ENCODE data around the gene PDE3A.

The PDE3A gene

DNA sequence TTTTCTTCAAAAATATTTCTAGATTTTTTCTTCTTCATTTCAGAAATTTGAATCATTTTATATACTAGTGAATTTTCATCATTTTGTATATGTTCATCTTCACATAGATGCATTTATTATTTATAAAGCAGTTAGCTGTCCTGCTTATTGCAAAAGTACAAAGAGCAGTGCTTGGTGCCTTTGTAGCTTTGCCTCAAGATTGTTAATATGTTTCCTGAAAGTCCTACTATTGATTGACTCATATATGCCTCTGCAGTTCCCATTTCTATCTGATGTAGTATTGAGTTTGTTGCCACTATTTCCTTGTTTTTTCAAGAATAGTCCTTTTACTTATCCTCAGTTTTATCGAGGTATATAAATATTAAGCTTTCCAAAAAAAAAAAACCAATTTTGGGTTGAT, 89.7 kb downstream of the PDE3A start:
- no peak for DNase-seq (ENCODE audit: low read depth in 2 of 2)

DNA sequence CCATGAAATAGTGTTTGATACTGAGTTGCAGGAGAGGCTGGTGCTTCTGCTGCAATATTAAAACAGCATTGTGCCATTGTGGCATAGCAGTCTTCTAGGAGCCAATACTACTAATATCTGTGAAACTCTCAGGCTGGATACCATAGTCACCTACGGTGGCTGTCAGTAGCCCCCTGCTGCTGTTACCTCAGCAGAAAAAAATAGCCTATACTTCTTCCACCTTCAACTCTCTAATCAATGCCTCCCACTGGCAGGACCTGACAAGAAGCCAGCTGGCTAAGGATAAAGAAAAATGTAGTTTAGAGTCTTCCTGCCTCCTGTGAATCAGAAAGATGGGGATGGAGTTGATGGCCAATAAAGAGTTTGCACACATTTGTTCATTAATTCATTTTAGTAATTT, 91.6 kb downstream of the PDE3A start:
- DNase-seq (ENCODE audit: low read depth in 2 of 2) = no peak

DNA sequence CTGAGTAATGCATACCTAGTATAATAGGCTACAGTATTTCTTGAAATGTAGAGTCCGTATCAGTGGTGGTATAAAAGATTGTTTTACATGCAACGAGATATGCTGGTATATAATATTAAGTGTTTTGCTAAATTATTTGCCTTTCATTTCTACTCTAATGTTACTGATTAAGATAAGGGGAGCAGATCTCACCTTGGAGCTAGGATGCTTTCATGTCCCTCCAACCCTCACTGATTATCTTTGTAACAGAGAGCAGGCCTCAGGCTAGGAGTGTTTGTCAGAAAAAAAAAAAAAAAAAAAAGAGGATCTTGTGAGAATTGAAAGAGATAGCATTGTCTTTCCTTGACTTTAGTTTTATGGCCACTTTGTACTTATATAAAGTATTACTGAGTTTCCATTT, 92.6 kb downstream of the PDE3A start:
- no peak for DNase-seq (ENCODE audit: low read depth in 2 of 2)

DNA sequence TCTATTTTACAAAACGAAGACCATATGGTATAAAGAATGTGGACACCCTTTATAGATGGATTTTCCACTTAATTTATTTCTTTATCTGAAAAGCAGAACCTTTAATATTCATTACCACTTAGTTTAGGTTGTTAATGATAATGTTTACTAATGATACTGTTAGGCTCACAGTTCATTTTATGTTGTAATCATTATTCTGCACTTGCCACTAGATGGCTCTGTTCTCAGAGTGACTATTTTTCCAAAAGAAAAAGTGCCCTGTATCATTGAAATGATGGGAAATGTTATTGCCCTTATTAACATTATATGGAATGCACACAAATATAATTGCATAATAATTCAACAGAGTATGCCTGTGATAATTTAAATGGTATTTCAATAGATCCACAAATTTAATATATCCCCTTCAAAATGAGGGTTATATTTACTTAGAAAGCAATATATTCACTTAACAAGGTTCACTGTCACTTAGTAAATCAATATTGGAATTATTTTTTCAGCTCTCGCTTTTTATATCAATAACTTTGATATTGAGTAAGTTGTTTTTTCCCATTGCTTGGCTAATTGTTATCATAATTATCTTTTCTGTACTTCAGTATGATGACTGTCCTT, 95.7 kb downstream of the PDE3A start:
- DNase-seq (ENCODE audit: low read depth in 2 of 2) = no peak

DNA sequence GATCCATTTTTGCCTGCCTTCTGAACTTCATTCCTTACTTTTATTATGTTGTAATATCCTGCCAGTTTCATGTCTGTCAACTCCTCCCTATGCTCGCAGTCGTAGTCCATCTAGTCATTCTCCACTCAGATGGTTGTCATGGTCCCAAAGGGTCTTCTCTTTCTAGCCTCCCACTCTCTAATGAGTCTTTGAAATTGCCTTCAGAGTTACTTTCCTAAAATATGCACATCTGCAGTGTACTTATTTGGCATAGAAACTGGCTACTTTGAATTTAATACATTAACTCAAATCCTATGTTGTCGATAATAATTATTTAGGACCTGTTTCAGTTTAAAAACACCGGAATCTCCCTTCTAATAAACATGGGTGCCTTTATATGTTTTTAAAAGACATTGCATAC, 101.0 kb downstream of the PDE3A start:
- DNase-seq (ENCODE audit: low read depth in 2 of 2) = no peak

DNA sequence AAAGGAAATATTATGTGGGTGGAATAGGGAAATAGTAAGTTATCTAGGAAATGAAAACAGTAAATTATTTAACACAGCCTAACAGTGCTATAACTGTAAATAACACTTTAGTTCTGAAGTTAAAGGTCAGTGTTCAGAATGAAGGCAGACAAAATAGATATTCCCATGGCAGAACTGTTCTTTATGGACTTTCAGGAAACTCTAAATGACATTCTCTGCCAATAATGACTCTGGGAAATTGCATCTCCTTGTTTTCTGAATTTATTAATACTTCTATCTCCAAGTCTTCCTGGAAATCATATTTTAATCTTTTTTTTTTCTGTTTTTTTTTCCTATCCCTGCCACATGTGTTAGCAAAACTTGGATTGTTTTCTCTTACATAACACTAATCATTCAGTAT, 101.4 kb downstream of the PDE3A start:
- DNase-seq (ENCODE audit: low read depth in 2 of 2) = no peak

GRCh38 chr12:20472102-20472782, 103.9 kb downstream of the PDE3A start:
- DNase-seq (ENCODE audit: low read depth in 2 of 2) = no peak

GRCh38 chr12:20473133-20473532, 104.8 kb downstream of the PDE3A start:
- no peak for DNase-seq (ENCODE audit: low read depth in 2 of 2)

DNA sequence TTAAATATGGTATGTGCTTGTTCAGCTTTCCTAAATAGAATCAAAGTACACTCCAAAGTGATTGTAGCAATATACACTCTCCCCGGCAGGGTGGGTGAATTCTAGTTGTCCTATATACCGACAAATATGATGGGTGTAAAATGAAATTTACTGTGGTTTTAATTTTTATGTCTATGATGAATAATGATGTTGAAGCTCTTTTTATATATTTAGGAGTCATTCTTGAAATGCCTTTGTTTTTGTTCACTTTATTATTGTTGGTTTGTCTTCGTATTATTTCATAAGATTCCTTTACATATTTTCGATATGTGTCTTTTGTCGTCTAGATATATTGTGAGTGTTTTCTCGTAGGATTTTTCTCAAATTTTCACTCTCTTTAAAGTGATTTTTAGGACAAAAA, 105.7 kb downstream of the PDE3A start:
- no peak for DNase-seq (ENCODE audit: low read depth in 2 of 2)

DNA sequence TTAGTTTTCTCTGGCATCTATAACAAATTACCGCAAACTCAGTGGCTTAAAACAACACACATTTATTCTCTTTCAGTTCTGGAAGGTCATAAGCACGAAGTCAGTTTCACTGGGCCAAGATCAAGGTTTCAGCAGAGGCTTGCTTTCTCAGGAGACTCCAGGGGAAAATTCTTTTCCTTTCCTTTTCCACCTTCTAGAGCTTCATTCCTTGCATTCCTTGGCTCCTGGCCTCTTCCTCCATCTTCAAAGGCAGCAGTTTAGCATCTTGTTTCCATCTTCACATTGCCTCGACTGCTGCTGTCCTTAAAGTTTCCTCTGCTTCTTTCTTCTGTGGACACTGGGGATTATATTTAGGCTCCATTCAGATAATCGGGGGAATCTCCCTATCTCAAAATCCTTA, 106.1 kb downstream of the PDE3A start:
- DNase-seq (ENCODE audit: low read depth in 2 of 2) = no peak

DNA sequence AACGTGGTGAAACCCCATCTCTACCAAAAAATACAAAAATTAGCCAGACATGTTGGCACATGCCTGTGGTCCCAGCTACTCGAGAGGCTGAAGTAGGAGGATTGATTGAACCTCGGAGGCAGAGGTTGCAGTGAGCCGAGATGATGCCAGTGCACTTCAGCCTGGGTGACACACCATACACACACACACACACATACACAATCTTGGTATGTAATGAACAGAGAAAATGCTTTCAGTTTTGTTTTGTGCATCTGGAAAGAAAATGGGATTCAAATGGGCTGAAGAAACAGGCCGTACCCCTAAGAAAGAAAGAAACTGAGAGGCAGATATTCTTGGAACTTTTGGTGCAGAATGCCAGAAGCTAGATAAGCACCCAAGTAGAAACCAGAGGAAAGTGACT, 107.2 kb downstream of the PDE3A start:
- DNase-seq (ENCODE audit: low read depth in 2 of 2) = no peak

DNA sequence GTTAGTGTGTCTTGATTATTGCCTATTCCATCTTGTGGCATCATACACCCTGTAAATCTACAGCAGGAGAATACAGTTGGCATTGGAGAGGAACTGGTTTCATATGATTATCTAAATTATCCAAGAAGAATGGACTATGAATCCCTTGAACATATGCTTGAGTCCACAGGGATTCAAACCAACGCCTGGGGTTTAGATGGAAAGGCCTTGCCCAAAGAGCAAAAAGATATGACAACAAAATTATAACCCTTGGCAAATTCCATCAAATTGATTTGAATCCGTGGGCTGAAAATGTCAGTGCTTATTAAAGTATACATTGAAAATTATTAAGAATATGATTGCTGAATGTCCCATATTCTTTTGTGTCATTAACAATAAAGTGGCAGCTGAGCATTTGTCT, 108.2 kb downstream of the PDE3A start:
- DNase-seq (ENCODE audit: low read depth in 2 of 2) = no peak

- DNase-seq (ENCODE audit: low read depth in 2 of 2) = no peak
Measured at GRCh38 chr12:20477255-20477654, 108.9 kb downstream of the PDE3A start.

DNA sequence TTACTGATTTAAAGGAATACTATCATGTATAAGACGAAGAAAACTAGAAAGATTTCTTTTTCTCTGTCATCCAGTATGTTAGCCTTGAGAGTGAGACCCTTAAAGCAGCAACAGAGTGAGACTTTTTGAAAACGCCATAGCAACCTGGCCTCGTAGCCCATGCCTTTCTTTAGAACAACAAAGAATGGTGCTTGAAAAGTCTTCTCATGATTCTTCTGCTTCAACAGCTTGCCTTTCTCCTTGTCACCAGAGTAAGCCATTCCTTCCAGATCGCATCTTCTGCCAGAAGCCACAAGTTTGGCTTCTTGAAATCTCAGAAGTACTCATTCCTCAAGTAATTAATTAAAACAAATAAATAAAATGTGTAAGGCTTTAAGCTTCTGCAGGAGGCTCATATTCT, 109.3 kb downstream of the PDE3A start:
- no peak for DNase-seq (ENCODE audit: low read depth in 2 of 2)

DNA sequence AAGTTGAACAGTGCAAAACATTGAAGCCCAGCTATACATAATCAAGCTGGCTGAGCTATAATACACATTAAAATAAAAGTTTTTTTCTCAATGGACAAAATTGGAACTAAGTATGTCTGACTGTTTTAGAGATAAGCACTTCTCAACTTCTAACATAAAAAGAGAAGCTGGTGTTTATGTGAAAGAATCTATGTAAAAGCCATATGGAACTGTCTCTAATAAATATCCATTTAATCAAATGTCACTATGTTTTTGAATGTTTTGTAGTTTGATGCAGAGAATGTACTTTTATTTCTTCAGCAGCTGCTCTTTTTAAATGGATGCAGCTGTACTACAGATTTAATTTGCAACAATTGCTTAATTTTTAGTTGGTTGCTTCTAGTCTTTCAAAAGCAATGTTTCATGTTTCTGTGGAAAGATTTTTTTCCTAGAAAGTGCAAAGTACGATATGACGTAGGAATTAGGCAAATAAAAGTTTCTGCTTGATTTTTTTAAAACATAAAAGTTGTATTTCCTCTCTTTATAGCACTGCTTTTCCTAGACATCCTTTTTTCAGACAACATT, 114.2 kb downstream of the PDE3A start:
- no peak for DNase-seq (ENCODE audit: low read depth in 2 of 2)

DNA sequence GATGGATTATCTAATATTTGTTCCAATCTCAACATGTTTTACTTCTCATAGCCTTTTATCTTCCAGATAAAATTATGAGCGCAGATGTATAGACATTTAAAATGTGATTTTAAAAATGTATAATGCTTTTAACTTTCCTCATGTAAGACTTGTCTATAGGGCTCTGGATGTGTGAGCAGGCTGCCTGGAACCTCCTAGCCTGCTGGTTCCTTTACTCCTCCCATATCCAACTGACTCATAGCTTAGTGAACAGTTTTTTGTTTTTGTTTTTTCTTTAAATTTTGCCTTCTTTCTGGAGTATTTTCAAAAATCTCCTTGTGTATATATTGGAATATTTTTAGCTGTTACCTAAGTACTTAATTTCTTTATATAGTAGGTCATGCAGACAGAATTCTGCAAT, 115.4 kb downstream of the PDE3A start:
- no peak for DNase-seq (ENCODE audit: low read depth in 2 of 2)

GRCh38 chr12:20486233-20486632, 117.9 kb downstream of the PDE3A start:
- no peak for DNase-seq (ENCODE audit: low read depth in 2 of 2)

DNA sequence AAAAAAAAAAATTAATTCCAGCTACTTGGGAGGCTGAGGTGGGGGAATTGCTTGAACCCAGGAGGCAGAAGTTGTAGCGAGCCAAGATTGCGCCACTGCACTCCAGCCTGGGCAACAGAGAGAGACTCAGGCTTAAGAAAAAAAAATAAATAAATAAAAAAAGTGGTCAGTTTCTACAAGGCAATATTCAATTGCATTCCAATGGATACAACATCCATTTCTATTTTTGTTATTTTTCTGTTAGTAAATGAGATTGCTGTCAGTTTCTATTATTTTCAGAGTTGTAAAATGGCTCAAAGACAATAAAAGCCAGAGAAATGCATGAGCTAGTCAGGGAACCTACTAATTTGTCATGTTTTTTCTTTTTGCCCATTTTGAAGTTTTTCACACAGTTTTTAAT, 119.2 kb downstream of the PDE3A start:
- DNase-seq (ENCODE audit: low read depth in 2 of 2) = no peak

- DNase-seq (ENCODE audit: low read depth in 2 of 2) = no peak
Measured at GRCh38 chr12:20489645-20490044, 121.3 kb downstream of the PDE3A start.

- no peak for DNase-seq (ENCODE audit: low read depth in 2 of 2)
Measured at GRCh38 chr12:20490213-20490612, 121.9 kb downstream of the PDE3A start.

GRCh38 chr12:20491290-20491689, 123.0 kb downstream of the PDE3A start:
- DNase-seq (ENCODE audit: low read depth in 2 of 2) = no peak

DNA sequence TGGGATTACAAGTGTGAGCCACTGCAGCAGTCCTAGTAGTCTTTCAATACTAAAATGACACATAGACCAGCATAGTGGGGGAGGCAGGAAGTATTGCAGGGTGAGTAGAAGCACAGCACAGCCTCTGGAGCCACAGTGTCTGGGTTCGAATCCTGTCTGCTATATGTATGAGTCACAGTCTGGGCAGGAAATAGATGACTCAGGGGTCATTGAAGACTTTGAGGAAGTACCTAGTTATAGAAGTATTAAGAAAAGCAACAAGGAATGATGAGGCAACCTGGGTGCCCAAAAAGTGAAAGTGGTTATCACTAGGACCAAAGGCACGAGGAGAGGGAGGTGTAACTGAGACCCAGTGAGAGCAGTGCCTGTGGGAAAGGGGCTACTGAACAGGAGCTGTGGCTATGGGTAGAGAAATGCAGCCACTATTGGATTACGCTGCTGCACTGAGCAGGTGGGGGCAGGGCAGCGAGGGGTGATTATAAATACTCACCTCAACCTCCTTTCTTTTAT, 124.0 kb downstream of the PDE3A start:
- DNase-seq (ENCODE audit: low read depth in 2 of 2) = no peak

- DNase-seq (ENCODE audit: low read depth in 2 of 2) = no peak
Measured at GRCh38 chr12:20493934-20494333, 125.6 kb downstream of the PDE3A start.
